Measurements from ENCODE around the gene RNF123.

DNA sequence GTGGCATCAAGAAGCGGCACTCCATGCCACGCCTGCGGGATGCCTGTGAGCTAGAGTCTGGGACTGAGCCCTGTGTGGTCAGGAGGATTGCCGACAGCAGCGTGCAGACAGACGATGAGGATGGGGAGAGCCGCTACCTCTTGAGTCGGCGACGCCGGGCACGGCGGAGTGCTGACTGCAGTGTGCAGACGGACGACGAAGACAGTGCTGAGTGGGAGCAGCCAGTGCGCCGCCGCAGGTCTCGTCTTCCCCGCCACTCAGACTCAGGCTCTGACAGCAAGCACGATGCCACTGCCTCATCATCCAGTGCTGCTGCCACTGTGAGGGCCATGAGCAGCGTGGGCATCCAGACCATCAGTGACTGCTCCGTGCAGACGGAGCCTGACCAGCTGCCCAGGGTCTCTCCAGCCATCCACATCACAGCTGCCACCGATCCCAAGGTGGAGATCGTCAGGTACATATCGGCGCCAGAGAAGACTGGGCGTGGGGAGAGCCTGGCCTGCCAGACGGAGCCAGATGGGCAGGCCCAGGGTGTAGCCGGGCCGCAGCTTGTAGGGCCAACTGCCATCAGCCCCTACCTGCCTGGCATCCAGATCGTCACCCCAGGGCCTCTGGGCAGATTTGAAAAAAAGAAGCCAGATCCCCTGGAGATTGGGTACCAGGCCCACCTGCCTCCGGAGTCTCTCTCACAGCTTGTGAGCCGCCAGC, 32.0 kb upstream of the RNF123 start:
- TF ChIP-seq, protein P1, sequence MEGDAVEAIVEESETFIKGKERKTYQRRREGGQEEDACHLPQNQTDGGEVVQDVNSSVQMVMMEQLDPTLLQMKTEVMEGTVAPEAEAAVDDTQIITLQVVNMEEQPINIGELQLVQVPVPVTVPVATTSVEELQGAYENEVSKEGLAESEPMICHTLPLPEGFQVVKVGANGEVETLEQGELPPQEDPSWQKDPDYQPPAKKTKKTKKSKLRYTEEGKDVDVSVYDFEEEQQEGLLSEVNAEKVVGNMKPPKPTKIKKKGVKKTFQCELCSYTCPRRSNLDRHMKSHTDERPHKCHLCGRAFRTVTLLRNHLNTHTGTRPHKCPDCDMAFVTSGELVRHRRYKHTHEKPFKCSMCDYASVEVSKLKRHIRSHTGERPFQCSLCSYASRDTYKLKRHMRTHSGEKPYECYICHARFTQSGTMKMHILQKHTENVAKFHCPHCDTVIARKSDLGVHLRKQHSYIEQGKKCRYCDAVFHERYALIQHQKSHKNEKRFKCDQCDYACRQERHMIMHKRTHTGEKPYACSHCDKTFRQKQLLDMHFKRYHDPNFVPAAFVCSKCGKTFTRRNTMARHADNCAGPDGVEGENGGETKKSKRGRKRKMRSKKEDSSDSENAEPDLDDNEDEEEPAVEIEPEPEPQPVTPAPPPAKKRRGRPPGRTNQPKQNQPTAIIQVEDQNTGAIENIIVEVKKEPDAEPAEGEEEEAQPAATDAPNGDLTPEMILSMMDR (IDR thresholded peaks at IDR 0.05) = no peak
- TF ChIP-seq POLR2A (IDR thresholded peaks at IDR 0.05) (no peak), EP300 (IDR thresholded peaks at IDR 0.05) (no peak), POLR2AphosphoS5 (IDR thresholded peaks at IDR 0.05) (no peak)
